CD14-positive monocyte (primary cell): Measurements from ENCODE around the gene PPP1R16B. TPM values are rescaled to one million over a fixed set of nuclear protein-coding genes. Genes with fewer than 3 reads are reported as not detected.

Source experiments
- DNase-seq, 3 donors: peaks; one replicate each; pipeline ENCODE4 v3.0.0-alpha.2; 2011 to 2022
- H2AFZ ChIP-seq: 2 replicates; pipeline ENCODE4 v1.6.0; 2012; ENCODE audit warnings: mild to moderate bottlenecking, low read depth, low read length, inconsistent platforms; ENCODE audit not compliant: insufficient read depth, poor library complexity, severe bottlenecking
- H3K27ac ChIP-seq, 2 donors: 1 replicate in 1 of 2; 2 replicates in 1 of 2; pipeline ENCODE4 v1.5.1; 2012 to 2013; ENCODE audit warnings: low read length in 2 of 2, control low read depth in 1 of 2, inconsistent platforms in 1 of 2, low read depth in 1 of 2, mild to moderate bottlenecking in 1 of 2
- H3K27me3 ChIP-seq, 2 donors: one replicate each; pipeline versions ENCODE4 v1.6.0 to v1.6.1; 2011 to 2013; ENCODE audit warnings: low read length in 2 of 2; ENCODE audit not compliant: control insufficient read depth in 2 of 2, insufficient read depth in 2 of 2
- H3K36me3 ChIP-seq, 2 donors: replicated peaks in 1 of 2; 1 replicate in 1 of 2; 2 replicates in 1 of 2; pipeline versions ENCODE4 v1.5.1 to v1.6.1; 2012 to 2013; ENCODE audit warnings: low read length in 2 of 2, control low read depth in 1 of 2, inconsistent platforms in 1 of 2, mild to moderate bottlenecking in 1 of 2; ENCODE audit not compliant: insufficient read depth in 2 of 2, control insufficient read depth in 1 of 2
- H3K4me1 ChIP-seq, 2 donors: 1 replicate in 1 of 2; 2 replicates in 1 of 2; pipeline versions ENCODE4 v1.5.1 to v1.6.1; 2012 to 2013; ENCODE audit warnings: low read length in 2 of 2, control low read depth in 1 of 2, inconsistent platforms in 1 of 2, mild to moderate bottlenecking in 1 of 2, moderate library complexity in 1 of 2; ENCODE audit not compliant: insufficient read depth in 2 of 2, control insufficient read depth in 1 of 2
- H3K4me2 ChIP-seq: replicated peaks from 2 replicates; pipeline ENCODE3; 2012; ENCODE audit warnings: low read length, moderate library complexity, mild to moderate bottlenecking; ENCODE audit not compliant: poor library complexity, severe bottlenecking; ENCODE audit errors: extremely low read depth
- H3K4me3 ChIP-seq, 3 experiments: fragments of 200-600 bp in 1 of 3; sonication (generic) in 1 of 3; replicated peaks in 1 of 3; 1 replicate in 2 of 3; 2 replicates in 1 of 3; pipeline ENCODE4 v1.5.1; 2011 to 2013; ENCODE audit warnings: low read length in 3 of 3, mild to moderate bottlenecking in 3 of 3, control low read depth in 2 of 3, low read depth in 2 of 3, inconsistent platforms in 1 of 3, moderate library complexity in 1 of 3
- H3K79me2 ChIP-seq: 2 replicates; pipeline ENCODE4 v1.6.0; 2012; ENCODE audit warnings: mild to moderate bottlenecking, control low read depth, inconsistent platforms, low read length, moderate library complexity; ENCODE audit not compliant: insufficient read depth
- H3K9ac ChIP-seq: 2 replicates; pipeline ENCODE4 v1.6.0; 2017; ENCODE audit warnings: low read length, mild to moderate bottlenecking; ENCODE audit not compliant: insufficient read depth, poor library complexity, severe bottlenecking
- H3K9me3 ChIP-seq, 2 donors: replicated peaks in 1 of 2; 1 replicate in 1 of 2; 2 replicates in 1 of 2; pipeline versions ENCODE4 v1.5.1 to v1.6.1; 2012 to 2013; ENCODE audit warnings: low read length in 2 of 2, control low read depth in 1 of 2; ENCODE audit not compliant: control insufficient read depth in 1 of 2, insufficient read depth in 1 of 2
- H4K20me1 ChIP-seq: 2 replicates; pipeline ENCODE4 v1.6.0; 2012; ENCODE audit warnings: mild to moderate bottlenecking, low read length, control low read depth, moderate library complexity; ENCODE audit not compliant: insufficient read depth
- H3K27ac Mint-ChIP-seq, 7 donors: one replicate each; pipeline ENCODE4 v1.8.0; 2020; ENCODE audit warnings: mild to moderate bottlenecking in 7 of 7, mixed read lengths in 7 of 7, moderate library complexity in 6 of 7, inconsistent platforms in 2 of 7
- H3K27me3 Mint-ChIP-seq, 3 donors: one replicate each; pipeline ENCODE4 v1.8.0; 2021 to 2022; ENCODE audit warnings: low read depth in 3 of 3, mild to moderate bottlenecking in 3 of 3, mixed read lengths in 3 of 3, moderate library complexity in 3 of 3, inconsistent platforms in 1 of 3
- H3K36me3 Mint-ChIP-seq, 2 donors: one replicate each; pipeline ENCODE4 v1.8.0; 2020; ENCODE audit warnings: mixed read lengths in 2 of 2, inconsistent platforms in 1 of 2, mild to moderate bottlenecking in 1 of 2
- H3K4me1 Mint-ChIP-seq: one replicate; pipeline ENCODE4 v1.8.0; 2020; ENCODE audit warnings: mild to moderate bottlenecking, mixed read lengths
- H3K4me3 Mint-ChIP-seq, 2 donors: one replicate each; pipeline ENCODE4 v1.8.0; 2020; ENCODE audit warnings: mild to moderate bottlenecking in 2 of 2, mixed read lengths in 2 of 2, moderate library complexity in 1 of 2
- H3K9me3 Mint-ChIP-seq, 7 donors: one replicate each; pipeline ENCODE4 v1.8.0; 2020 to 2022; ENCODE audit warnings: mixed read lengths in 7 of 7, mild to moderate bottlenecking in 6 of 7, moderate library complexity in 6 of 7, inconsistent platforms in 2 of 7
- CTCF ChIP-seq: fragments of 200-600 bp; IDR thresholded peaks from one replicate; pipeline ENCODE4 v1.8.0; 2022; ENCODE audit warnings: antibody characterized with exemption, mild to moderate bottlenecking
- WGBS: methylation state at CpG from one replicate; pipeline ENCODE4 v1.1.5; 2013; ENCODE audit warnings: missing lambda C conversion rate; ENCODE audit not compliant: insufficient coverage; 5-methylcytosine and 5-hydroxymethylcytosine counted together
- intact Hi-C, 2 donors: fragments of 100-400 bp; cut with micrococcal nuclease; formaldehyde crosslinking; loops; one replicate each; pipeline versions ENCODE4 v1.15.0 to v1.15.1; 2023
- polyA plus RNA-seq, 3 donors: library from polyadenylated mRNA; depleted of rRNA in 1 of 3; unstranded in 2 of 3; stranded (reverse) in 1 of 3; fragments of 300-500 nt in 2 of 3; fragments of >200 nt in 1 of 3; fragmentation: Illumina TruSeq in 2 of 3; gene quantifications; 1 replicate in 2 of 3; 2 replicates in 1 of 3; pipeline ENCODE4 v1.2.3, GENCODE V29; 2012 to 2021

Gene PPP1R16B
- polyA plus RNA-seq, 3 donors, result 1.1 to 4.4 (median 1.4) TPM

- H3K9me3 Mint-ChIP-seq, result peaks cover 0 to 17% (median 8%) of the 10 kb centered on the region in 7 donors
- H3K27ac Mint-ChIP-seq, result no peak overlapping the region
- no peak overlapping the region for H3K4me3 Mint-ChIP-seq
- Histone ChIP-seq H3K9ac (no peak overlapping the region), H3K4me2 (no peak overlapping the region), H3K36me3 (peaks cover 47 to 70% of the 10 kb centered on the region in 2 donors), H3K79me2 (no peaks in the 10 kb centered on the region), H2AFZ (no peak overlapping the region), H3K4me1 (no peaks in the 10 kb centered on the region), H4K20me1 (no peaks in the 10 kb centered on the region), H3K9me3 (peaks cover 2 to 5% of the 10 kb centered on the region in 2 donors), H3K27me3 (no peaks in the 10 kb centered on the region), H3K27ac (no peak overlapping the region), H3K4me3 (no peak overlapping the region)
- no peak for DNase-seq
- H3K36me3 Mint-ChIP-seq, result peaks cover 62 to 79% of the 10 kb centered on the region in 2 donors
- intact Hi-C loops, result no loop called here
- no peaks in the 10 kb centered on the region for H3K4me1 Mint-ChIP-seq
- no peak for TF ChIP-seq CTCF
- H3K27me3 Mint-ChIP-seq, result peaks cover 0 to 2% (median 1%) of the 10 kb centered on the region in 3 donors
- no CpG with 5 or more reads among the region's 2 CpGs for WGBS
These were observed 31.3 kb upstream of the PPP1R16B start for GRCh38 chr20:38774167-38774566.

GRCh38 chr20:38776363-38776762 lies 29.1 kb upstream of the PPP1R16B start:
- Histone ChIP-seq H3K4me2 (no peak overlapping the region), H3K4me1 (no peaks in the 10 kb centered on the region), H3K9me3 (peaks cover 2 to 5% of the 10 kb centered on the region in 2 donors), H3K79me2 (no peaks in the 10 kb centered on the region), H2AFZ (no peak overlapping the region), H3K4me3 (no peak overlapping the region), H3K27me3 (no peaks in the 10 kb centered on the region), H3K36me3 (peaks cover 31 to 49% of the 10 kb centered on the region in 2 donors), H3K9ac (no peak overlapping the region), H3K27ac (no peak overlapping the region), H4K20me1 (no peaks in the 10 kb centered on the region)
- WGBS, result 99% methylated on average over 7 of the region's 11 CpGs
- peaks cover 0 to 17% (median 8%) of the 10 kb centered on the region in 7 donors for H3K9me3 Mint-ChIP-seq
- intact Hi-C loops, result no loop called here
- no peak for DNase-seq
- TF ChIP-seq CTCF, result no peak
- peaks cover 0 to 2% (median 1%) of the 10 kb centered on the region in 3 donors for H3K27me3 Mint-ChIP-seq
- no peaks in the 10 kb centered on the region for H3K4me1 Mint-ChIP-seq
- H3K36me3 Mint-ChIP-seq, result peaks cover 44 to 57% of the 10 kb centered on the region in 2 donors
- no peak overlapping the region for H3K27ac Mint-ChIP-seq
- no peak overlapping the region for H3K4me3 Mint-ChIP-seq
